PFSK-1 (cell line): ENCODE results near the gene RASL11B.

ENCODE experiments used
- FOXP2 ChIP-seq: optimal IDR thresholded peaks from 2 replicates; pipeline ENCODE3; 2011; ENCODE audit warnings: borderline replicate concordance, control low read depth, inconsistent platforms; ENCODE audit not compliant: insufficient read depth; ENCODE audit errors: extremely low read length, extremely low read depth
- POLR2AphosphoS5 ChIP-seq: IDR thresholded peaks from 2 replicates; pipeline ENCODE4 v1.6.1; 2012; ENCODE audit warnings: low read depth, mild to moderate bottlenecking, control low read depth, low read length, moderate library complexity
- SIN3A ChIP-seq: IDR thresholded peaks from 2 replicates; pipeline ENCODE4 v1.6.1; 2012; ENCODE audit warnings: mild to moderate bottlenecking, low read length, moderate library complexity, borderline replicate concordance; ENCODE audit not compliant: insufficient read depth
- TAF1 ChIP-seq: IDR thresholded peaks from 2 replicates; pipeline ENCODE4 v1.6.1; 2012; ENCODE audit warnings: low read length, control low read depth, borderline replicate concordance; ENCODE audit not compliant: insufficient read depth
- TF ChIP-seq, protein P1 (sequence below), 2 experiments: IDR thresholded peaks; 2 replicates each; pipeline versions ENCODE4 v1.6.1 to v1.8.0; 2011 to 2012; ENCODE audit warnings: low read depth in 2 of 2, low read length in 2 of 2, control low read depth in 1 of 2, inconsistent platforms in 1 of 2, mild to moderate bottlenecking in 1 of 2, moderate library complexity in 1 of 2; ENCODE audit not compliant: insufficient read depth in 1 of 2

RASL11B gene

DNA sequence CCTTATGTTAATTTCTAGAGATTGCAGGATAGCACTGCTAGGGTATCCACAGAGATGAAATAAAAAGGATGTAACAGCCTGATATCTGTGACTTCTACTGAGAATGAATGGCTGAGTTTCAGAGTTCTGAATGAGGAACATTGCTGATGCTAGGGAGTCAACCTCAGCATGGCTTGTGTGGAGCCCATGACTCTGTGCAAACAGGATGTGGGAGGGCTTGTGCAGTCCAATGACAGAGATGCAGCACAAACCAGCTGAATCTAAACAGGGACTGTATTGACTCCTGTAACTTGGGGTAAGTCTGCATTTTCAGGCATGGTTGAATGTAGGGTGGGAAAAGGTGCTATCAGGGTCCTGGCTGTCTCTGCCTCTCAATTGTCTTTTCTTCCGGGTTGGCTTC is 5.3 kb upstream of the RASL11B start:
- TF ChIP-seq FOXP2 = no peak
- no peak for TF ChIP-seq SIN3A
- TF ChIP-seq TAF1 = no peak
- TF ChIP-seq POLR2AphosphoS5 = no peak
- TF ChIP-seq, protein P1, sequence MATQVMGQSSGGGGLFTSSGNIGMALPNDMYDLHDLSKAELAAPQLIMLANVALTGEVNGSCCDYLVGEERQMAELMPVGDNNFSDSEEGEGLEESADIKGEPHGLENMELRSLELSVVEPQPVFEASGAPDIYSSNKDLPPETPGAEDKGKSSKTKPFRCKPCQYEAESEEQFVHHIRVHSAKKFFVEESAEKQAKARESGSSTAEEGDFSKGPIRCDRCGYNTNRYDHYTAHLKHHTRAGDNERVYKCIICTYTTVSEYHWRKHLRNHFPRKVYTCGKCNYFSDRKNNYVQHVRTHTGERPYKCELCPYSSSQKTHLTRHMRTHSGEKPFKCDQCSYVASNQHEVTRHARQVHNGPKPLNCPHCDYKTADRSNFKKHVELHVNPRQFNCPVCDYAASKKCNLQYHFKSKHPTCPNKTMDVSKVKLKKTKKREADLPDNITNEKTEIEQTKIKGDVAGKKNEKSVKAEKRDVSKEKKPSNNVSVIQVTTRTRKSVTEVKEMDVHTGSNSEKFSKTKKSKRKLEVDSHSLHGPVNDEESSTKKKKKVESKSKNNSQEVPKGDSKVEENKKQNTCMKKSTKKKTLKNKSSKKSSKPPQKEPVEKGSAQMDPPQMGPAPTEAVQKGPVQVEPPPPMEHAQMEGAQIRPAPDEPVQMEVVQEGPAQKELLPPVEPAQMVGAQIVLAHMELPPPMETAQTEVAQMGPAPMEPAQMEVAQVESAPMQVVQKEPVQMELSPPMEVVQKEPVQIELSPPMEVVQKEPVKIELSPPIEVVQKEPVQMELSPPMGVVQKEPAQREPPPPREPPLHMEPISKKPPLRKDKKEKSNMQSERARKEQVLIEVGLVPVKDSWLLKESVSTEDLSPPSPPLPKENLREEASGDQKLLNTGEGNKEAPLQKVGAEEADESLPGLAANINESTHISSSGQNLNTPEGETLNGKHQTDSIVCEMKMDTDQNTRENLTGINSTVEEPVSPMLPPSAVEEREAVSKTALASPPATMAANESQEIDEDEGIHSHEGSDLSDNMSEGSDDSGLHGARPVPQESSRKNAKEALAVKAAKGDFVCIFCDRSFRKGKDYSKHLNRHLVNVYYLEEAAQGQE (IDR thresholded peaks at IDR 0.05; ENCODE audit: insufficient read depth in 1 of 2, low read depth in 2 of 2, low read length in 2 of 2) = no peak

DNA sequence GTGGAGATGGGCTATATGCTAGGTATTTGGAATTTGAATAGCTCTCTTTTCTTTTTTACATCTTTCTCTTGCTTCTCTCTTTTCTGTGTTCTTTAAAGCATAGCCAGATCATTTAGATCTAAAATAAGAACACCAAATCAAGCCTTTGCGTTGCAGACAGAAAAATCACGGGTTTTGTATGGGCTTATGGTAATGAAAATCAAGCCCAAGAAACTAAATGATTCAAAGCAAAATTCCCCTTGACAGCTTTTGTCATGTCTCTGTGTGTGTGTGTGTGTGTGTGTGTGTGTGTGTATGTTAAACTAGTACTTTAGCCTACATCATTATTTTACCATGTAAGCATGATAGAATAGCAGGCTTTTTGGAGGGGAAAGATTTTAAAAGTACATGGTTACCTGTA is 1.8 kb upstream of the RASL11B start:
- TF ChIP-seq POLR2AphosphoS5 = no peak
- TF ChIP-seq SIN3A = no peak
- TF ChIP-seq FOXP2 = no peak
- TF ChIP-seq TAF1 = no peak
- TF ChIP-seq, protein P1 (IDR thresholded peaks at IDR 0.05; ENCODE audit: insufficient read depth in 1 of 2, low read depth in 2 of 2, low read length in 2 of 2) = no peak

DNA sequence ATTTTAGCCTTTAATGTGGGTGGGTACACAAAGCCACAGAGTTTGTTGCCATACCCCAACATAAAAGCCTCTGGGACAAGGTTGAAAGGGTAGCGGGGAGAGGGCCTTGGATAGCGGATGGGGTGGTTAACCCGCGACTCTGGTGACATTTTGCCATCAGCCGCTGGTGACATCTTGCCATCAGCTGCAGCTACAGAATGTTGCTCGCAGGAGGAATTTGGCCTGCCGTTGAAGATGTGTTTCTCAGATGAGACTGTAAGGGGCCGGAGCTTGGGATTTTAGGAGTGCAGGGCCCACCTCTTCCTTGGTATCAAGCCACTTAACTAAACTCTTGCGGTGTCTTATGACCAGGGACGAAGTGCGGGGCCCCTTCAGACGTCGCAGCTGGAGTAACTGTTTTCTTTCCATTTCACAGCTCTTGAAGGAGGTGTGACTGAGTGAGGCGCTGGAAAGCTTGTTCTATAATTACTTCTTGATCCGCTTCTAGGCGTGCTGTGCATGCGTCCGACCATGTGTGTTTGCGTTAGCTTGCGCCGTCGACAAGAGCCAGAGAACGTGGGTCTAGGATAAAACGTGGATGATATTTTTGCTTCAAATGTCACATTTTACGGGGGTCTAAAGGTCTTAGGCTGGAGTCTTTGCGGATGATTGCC is 820 bp upstream of the RASL11B start:
- no peak for TF ChIP-seq SIN3A

DNA sequence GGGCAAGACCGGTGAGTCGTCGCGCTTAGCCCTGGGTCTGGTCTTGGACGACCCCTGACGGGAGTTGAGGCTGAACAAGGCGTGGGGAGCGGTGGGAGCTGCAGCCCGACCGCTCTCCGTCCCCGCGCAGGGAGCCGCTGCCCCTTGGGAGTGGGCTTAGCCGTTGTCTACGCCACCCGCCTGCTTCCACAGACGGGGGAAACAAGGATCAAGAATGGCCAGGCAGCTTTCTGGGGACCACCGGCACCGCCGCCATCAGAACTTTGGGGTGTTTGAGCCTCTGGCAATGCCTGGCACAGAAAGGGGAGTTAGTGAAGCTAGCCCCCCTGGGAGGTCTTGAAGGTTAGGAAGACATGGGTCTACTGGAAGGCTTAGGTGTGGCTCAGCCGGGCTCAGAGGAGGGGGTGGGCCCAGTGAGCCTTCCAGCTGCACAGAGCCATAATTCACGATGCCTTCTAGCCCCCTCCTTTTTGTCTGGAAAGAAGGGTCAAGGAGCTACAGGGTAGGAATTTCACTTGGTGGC is 583 bp downstream of the RASL11B start:
- TF ChIP-seq SIN3A = no peak
- no peak for TF ChIP-seq POLR2AphosphoS5
- TF ChIP-seq TAF1 = no peak
- TF ChIP-seq FOXP2 = no peak
- TF ChIP-seq, protein P1 (IDR thresholded peaks at IDR 0.05; ENCODE audit: insufficient read depth in 1 of 2, low read depth in 2 of 2, low read length in 2 of 2) = no peak

DNA sequence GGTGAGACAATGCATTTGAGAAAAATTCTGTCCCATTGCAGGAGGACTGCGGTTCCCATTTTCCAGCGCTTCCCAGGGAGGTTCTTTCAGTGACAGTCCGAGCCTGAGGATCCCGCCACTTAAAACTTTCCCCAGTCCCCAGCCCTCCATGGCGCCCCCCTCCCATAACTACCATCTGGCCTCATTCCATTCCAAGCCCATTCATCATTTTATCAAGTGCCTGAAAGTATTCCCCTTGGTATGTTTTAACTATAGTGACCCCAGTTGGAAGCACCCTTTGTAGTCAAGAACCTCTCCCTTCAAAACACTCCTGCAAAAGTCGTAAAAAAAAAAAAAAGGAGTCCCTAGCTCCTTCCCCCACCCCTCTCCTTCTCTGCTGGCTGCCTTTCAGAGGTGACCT is 1.2 kb downstream of the RASL11B start:
- TF ChIP-seq FOXP2 (no peak), TAF1 (no peak), SIN3A (no peak), POLR2AphosphoS5 (no peak)
- TF ChIP-seq, protein P1 (IDR thresholded peaks at IDR 0.05; ENCODE audit: insufficient read depth in 1 of 2, low read depth in 2 of 2, low read length in 2 of 2) = no peak
